GM19463 (cell line): ENCODE data around the gene NCAPG2.

Experiments
- ATAC-seq: cut with Tn5 transposase; IDR thresholded peaks from one replicate; pipeline ENCODE4 v1.9.1; 2021; ENCODE audit warnings: mild to moderate bottlenecking, moderate library complexity; ENCODE audit not compliant: unreplicated experiment

NCAPG2 gene

DNA sequence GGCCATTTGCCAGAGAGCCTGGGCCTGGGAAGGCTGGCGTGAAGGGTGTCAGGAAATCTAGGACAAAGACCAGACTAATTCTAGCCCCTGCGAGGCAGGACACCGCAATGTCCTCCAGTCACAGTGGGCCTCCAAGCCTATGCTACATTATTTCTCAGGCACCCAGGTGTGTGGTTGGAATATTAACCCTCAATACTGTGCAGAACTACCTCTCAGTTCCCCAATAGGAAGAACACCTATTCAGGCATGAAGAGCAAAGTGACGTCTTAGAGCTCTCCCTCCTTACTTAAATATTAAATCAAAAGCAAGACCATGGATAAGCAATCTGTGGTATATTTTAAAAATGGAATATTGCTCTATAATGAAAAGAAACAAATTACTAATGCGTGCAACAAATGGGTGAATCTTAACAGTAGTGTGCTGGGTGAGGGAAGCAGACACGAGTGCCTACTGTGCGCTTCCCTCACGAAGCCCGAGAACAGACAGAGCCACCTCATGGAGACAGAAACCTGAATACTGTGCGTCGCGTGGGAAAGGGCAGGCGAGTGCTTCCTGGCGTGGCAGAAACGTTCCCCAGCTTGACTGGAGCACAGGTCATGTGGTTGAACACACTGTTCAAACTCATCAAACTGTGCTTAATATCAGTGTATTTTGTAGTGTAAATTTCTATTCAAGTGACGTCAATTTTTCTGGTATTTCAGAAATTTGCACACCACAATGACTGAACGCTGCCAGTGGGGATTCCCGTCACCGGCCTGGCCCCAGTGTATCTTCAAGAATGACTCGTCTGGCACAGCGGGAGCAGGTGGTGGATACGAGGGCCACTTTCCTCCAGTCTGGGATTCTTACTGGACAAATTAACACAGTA, 101.5 kb downstream of the NCAPG2 start:
- ATAC-seq = peak; percentile 81

DNA sequence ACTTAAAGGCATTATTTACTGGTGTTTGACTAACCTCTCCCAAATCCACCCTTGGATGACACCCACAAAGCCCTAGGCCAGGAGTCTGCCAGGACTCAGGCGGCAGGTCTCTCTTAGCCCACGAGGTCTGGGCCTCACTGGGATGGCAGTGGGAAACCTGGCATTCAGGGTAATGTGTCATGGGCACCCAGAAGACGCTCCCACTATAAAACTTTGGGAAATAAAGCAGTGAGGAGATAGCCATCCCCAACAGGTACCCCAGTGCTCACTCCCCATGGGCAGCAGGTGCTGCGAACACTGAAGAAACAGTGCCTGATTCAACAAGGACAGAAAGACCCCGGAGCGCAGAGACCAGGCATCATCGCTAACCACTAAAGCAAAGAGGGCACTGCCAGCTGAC, 102.6 kb downstream of the NCAPG2 start:
- no peak for ATAC-seq

DNA sequence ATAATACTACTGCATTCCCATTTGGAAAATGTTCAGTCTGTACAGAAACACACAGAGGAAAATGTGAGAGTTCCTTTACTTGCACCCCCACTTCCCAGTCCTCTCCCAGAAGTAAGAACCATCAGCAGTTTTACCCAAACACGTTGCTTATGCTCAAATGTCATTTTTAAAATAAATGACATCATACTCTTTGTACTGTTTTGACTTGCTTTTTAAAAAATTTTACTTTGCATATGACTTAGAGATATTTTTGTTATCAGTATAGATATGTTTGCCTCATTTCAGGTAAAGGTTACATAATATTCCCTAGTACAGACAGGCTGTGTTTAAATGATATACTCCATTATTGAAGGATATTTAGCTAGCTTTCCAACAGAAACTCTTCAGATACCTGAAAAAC, 103.5 kb downstream of the NCAPG2 start:
- ATAC-seq = no peak

DNA sequence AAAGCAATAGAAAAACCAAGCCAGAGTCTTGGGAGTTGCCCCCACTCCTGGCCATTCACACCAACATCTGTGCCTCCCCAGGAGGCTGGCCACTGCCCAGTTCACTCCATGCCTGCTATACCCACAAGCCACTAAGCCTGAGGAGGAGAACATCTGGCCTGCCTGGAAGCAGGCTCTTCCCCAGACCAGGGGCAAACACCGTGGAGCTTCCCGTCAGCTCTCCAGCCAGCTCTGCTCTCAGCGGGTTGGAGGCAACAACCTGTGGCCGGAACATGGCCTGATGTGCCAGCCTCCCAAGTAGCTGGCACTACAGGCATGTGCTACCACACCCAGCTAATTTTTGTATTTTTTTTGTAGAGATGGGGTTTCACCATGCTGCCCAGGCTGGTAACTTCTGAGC, 107.9 kb downstream of the NCAPG2 start:
- no peak for ATAC-seq

DNA sequence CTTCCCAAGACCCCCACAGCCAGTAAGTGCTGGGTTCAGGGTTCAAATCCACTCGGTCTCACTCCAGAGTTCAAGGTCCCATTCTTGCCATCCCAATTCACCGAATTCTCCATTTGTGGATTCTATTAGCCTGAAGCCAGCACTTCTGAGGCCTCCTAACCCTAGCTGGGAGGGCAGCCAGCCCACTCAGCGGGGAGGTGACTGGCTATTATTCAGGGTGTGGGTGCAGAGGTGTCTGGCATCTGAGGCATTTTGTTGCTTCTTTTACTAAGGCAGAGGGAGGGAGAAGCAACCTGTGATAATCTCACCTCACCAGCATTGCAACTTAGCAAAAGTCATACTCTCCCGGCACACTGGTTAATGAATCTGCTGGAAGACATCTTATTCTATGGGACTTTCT, 108.3 kb downstream of the NCAPG2 start:
- no peak for ATAC-seq

DNA sequence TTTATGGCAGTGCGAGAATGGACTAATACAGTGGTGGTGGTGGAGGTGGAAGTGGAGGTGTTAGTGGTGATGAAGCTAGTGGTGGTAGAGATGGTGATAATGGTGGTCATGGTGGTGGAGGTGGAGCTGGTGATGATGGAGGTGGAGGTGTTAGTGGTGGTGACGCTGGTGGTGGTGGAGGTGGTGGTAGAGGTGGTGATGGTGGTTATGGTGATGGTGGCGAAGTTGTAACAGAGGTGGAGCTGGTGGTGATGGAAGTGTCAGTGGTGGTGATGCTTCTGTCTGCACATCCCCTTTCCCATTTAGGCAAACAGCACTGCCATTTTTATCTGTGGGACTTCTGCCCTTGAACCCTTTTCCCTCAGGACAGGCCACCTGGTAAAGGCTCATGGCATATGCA, 109.5 kb downstream of the NCAPG2 start:
- no peak for ATAC-seq

DNA sequence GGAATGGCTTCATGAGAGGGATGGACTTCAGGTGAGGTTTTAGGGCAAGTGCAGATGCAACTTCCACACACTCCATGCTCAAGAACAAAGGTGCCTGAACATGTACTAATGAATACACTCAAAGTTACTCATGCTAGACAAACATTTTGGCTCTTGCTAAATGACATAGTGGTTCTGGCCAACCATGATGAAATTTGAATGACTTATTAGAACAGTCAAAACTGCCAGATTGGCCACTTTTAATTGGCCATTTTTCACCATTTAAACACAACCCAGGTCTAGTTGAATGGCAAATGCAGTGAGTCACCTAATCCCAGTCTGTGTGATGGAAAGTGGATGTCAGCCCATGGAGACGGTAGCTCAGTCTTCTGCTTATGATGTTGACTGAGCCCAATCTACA, 112.1 kb downstream of the NCAPG2 start:
- no peak for ATAC-seq

DNA sequence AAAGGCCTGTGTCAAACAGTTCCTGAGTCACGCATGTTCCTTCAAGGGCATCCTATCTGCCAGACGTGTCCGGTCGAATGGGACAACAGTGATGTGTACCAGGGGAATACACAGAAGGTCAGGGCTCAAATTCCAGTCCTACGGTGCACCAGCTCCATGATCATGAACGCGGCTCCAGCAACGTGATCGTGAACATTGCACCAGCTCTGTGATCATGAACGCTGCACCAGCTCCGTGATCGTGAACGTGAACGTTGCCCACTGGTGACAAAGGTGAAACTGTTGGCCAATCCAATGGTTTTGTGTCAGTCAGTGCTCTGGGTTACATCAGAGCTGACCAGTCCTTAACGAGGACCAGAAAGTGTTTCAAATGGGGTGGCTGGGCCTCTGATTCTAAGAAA, 112.7 kb downstream of the NCAPG2 start:
- no peak for ATAC-seq

DNA sequence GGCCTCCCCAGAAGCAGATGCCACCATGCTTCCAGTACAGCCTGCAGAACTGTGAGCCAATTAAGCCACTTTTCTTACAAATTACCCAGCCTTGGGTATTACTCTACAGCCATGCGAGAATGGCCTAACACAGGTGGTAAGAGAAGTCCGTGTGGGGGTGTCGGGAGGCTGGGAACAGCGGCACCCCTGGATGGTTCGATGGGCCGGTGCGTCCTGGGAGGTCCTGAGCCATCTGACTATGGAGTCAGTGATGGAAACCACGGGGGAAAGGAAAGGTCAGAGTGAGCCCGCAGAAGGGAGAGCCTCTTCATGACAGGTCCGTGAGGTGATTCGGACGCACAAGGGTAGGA, 114.4 kb downstream of the NCAPG2 start:
- ATAC-seq = no peak

DNA sequence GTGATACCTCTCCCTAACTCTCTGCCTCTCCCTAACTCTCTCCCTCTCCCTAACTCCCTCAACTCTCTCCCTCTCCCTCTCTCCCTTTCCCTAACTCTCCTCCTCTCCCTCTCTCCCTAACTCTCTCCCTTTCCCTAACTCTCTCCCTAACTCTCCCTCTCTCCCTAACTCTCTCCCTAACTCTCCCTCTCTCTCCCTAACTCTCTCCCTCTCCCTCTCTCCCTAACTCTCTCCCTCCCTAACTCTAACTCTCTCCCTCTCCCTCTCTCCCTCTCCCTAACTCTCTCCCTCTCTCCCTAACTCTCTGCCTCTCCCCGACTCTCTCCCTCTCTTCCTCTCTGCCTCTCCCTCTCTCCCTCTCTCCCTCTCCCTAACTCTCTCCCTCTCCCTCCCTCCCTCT, 115.0 kb downstream of the NCAPG2 start:
- ATAC-seq = no peak

DNA sequence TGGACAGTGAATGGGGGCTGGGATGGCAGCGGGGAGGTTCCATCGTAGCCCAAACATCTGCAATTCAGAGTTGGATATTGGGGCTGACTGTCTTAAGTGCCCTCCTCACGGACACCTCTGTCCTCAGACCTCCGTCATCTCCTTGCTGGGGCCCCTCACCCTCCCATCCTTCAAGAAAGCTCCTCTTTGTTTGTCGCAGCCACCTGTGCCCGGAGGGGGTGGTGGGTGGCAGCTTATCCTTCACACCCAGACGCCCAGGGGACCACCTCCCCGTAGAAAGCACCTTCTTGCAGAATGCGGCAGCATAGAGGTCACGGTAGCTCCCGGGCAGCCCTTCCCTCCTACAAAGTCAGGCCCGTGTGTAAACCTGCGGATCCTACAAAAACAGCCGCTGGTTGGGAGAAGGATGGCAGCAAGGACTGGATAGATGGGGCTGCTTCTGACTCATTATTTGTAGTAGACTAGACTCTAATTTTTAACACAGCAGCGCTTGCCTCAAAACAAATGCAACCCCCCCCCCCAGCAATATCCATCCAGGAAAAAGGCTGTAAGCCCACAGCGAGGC, 115.6 kb downstream of the NCAPG2 start:
- no peak for ATAC-seq

DNA sequence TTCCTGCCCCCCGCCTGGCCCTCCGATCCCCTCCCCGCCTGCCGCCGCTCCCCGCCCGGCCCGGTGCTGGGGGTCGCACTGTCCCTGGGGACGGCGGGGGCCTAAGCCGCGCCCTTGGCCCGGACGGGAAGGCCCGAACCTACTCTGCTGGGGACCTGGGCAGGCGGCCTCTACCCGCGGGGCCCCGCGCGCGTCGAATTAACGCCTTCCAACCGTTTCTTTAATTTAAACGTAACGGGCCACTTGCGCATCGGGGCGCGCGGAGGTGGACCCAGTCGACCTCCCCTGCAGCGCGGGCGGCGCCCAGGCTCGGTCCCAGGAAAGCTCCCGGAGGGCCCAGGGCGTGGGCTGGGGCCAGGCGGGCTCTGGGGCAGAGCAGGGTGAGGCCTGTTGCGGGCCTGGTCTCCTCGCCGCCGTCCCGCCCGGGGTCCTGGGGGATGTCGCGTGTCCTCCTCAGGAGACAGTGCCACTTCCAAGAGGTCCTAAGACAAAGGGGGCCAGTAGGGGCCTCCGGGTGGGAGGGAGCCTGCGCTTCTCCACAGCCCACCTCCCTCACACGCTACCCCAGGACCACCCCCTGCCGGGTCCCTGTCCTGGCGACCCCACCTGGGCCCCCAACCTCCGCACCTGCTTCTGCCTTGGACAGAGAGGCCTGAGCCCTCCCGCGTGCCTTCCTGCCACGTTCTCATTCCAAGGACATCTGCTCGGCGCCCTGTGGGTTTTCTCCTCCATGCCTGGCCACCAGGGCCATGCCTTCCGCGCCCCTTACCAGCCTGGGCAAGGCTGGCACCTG, 116.3 kb downstream of the NCAPG2 start:
- peak; percentile 8 for ATAC-seq

DNA sequence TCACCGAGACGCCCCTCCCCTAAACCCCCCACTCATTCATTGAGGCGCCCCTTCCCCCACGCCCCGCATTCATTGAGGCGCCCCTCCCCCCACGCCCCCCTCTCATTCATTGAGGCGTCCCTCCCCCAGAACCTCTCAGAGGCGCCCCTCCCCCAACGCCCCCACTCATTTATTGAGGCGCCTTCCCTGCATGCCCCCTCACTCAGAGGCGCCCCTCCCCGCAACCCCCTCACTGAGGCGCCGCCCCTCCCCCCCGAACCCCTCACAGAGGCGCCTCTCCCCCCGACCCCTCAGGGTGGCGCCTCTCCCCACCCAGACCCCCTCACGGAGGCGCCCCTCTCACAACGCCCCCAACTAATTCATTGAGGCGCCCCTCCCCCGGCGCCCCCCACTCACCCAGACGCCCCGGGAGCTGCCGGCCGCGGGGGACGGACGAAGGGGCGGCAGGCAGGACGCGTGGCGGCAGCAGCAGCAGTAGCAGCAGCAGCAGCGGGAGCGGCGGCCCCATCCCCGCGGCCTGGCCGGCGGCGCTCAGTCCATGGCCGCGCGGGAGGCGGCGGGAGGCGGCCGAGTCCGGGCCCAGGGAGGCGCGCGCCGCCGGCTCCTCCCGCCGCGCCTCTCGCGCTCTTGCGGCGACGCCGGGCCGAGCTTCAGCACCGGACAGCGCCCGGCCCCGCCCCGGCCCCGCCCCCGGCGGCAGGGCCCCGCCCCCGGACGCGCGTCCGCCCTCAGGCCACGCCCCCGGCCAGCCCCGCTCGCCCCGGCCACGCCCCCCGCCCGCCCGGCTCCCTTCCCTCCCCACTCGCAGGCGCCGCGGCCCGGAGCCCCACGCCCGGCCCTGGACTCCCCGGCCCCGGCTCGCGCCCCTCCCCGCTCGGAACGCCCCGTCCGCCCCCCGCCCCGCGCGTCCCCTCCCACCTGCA, 117.2 kb downstream of the NCAPG2 start, which contains the start of gene PTPRN2:
TSS of gene PTPRN2 (minus strand) at position 662 of the 923 bp plus-strand sequence.
- peak; percentile 68 for ATAC-seq

DNA sequence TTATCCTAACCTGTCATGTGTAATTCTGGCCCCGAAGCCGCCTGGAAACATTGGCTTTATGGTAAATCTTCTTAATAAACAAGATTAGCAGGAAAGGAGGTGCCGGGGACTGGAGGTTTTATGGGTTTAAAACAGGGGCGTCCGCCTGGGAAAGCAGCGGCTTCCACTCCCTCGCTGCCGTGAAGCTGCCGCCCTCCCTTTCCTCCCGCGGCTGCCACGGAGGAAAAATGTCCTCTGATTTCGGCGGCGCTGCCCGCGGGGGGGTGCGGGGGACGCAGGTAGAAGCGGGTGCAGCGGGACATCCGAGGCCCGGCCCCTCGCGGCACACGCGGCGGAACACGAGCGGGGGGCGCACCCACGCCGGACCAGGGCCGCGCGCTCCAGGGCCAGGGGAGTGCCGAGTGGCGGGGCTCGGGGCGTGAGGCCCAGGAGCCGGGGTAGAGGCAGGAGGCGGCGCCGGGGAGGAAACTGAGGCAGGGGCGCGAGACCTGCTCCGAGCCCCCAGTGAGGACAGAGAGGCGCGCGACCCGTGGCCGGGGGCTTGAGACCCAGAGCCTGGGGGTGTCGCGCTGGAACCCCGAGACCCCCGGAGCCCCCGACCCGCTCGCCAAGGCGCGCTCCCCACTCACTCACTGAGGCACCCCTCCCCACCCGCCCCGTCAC, 118.0 kb downstream of the NCAPG2 start:
- ATAC-seq = no peak

DNA sequence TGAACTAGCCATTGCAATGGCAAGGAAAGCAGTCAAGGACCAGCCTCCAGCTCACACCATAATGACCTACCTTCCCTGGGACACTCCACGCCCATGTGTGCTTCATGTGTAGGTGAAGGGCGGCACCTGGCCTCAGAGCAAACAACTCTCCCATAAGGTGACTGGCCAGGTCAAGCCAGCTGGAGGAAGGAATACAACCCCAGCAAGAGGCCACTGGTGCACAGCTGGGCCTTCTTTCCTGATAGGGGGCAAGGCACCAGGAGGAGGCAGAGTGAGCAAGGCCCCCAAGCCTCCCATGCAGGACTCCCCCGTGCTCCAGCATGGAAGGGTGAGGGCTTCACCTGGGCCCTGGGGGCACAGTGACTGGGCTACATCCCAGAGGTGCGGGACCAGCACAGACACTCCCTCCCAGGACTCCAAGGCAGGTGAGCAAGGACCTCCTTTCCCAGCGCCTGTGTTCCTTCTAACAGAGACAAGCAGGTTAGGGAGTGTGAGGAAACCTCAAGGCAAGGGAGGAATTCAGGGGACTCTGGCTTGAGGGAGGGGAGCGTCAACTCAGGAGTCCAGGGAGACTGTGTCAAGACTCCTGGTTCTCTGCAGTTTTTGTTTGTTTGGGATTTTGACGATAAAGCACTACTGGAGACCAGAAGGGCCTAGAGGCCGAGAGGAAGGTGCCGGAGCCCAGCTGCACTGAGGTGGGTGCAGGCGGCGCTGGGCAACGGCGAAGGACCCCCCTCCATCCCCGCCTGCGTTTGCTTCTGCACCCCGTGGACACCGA, 118.7 kb downstream of the NCAPG2 start:
- ATAC-seq = no peak

DNA sequence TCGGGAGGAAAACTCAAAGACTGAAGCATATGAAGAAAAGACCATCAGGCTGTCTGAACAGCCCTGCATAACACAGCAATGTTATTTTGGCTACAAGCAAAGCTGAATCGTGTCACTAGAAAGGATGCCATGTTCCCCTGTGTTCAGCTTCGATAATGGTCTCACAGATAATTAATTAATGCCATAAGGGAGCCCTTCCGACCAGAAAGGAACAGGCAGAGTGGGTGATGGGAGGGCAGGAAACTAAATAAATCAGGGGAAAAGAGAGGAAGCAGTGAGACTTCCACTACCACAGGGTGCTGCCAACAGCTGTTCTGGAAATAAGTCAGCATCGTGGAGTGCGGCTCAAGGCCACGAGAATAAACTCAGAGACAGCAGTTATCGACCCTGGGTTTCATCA, 120.2 kb downstream of the NCAPG2 start:
- ATAC-seq = no peak

DNA sequence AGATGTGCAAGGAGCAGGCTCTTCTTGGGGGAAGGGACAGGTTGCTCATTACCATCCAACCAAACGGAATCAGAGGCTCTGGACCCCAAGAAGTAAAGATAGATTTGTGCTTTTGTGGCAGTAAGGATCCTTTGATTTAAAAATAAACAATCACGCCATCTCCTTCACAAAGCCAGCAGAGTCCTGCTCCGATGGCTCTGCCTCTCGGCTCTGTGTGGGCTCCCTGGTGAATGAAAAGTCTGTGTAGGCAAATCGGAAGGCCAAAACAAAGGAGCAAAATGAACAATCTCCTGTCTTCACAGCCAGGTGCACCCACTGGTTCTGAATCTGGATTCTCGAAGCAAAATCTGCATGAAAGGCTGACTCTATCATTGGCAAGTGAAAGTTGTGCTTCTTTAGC, 120.8 kb downstream of the NCAPG2 start:
- ATAC-seq = no peak

DNA sequence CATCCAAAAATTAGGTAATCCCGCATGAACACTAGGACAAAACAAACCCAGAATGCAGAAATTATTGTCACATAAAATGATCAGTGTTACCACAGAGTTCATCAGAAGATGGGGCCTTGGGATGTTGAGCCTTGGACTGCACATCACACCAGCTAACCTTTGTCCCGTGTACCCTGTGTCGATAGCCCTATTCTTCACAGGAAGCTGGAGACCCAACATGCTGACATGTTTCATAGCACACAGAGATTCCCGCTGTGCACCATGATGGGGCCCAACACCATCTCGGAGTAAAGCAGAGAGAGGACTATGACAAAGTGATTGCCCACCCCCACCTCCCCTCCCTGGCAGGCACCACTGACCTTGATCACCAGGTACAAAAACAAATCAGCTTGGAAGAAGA, 121.5 kb downstream of the NCAPG2 start:
- ATAC-seq = no peak

DNA sequence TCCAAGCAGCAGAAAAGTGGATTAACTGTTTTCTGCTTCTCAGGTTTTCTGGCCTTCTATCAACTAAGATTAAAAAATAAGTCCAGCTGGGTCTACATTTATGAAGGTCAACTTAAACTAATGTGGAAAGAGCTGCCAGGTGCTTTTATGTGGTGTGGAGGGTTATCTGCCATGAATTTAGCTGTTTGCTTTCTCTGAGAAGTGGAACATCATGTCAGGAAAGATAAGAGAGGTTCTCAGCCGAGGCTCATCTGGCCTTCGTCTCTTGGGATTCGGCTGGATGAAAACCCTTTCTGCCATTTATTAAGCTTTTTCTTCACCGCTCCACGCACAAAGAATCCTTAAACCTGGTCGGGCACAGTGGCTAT, 122.5 kb downstream of the NCAPG2 start:
- ATAC-seq = no peak
